GM12874 (cell line): ENCODE results near the gene FMC1.

Experiments used
- TF ChIP-seq, protein P1 (sequence below): IDR thresholded peaks from 2 replicates; pipeline ENCODE4 v1.5.1; 2011; ENCODE audit warnings: low read depth, mild to moderate bottlenecking, control low read depth, low read length, moderate library complexity; ENCODE audit not compliant: insufficient read depth

Gene FMC1

DNA sequence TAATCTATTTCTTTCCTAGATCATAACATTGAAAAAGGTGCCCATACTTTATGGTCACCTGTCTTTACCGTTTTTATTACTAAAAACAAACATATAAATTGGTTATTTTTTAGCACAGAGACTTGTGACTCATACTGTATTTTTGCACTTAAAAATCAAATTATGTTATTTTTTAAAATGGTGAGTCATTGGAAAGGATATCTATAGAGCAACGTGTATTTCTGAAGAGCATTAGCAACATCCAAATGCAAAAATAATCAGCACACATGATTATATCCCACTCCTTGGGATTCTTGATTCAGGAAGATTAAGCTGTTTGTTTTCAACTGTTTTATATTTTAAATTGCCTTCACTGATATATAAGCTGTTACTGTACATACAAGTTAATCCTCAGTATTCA lies 40.7 kb upstream of the FMC1 start:
- TF ChIP-seq, protein P1, sequence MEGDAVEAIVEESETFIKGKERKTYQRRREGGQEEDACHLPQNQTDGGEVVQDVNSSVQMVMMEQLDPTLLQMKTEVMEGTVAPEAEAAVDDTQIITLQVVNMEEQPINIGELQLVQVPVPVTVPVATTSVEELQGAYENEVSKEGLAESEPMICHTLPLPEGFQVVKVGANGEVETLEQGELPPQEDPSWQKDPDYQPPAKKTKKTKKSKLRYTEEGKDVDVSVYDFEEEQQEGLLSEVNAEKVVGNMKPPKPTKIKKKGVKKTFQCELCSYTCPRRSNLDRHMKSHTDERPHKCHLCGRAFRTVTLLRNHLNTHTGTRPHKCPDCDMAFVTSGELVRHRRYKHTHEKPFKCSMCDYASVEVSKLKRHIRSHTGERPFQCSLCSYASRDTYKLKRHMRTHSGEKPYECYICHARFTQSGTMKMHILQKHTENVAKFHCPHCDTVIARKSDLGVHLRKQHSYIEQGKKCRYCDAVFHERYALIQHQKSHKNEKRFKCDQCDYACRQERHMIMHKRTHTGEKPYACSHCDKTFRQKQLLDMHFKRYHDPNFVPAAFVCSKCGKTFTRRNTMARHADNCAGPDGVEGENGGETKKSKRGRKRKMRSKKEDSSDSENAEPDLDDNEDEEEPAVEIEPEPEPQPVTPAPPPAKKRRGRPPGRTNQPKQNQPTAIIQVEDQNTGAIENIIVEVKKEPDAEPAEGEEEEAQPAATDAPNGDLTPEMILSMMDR, result no peak

- TF ChIP-seq, protein P1, result no peak
Measured at GRCh38 chr7:139304517-139304916, 36.6 kb upstream of the FMC1 start.

DNA sequence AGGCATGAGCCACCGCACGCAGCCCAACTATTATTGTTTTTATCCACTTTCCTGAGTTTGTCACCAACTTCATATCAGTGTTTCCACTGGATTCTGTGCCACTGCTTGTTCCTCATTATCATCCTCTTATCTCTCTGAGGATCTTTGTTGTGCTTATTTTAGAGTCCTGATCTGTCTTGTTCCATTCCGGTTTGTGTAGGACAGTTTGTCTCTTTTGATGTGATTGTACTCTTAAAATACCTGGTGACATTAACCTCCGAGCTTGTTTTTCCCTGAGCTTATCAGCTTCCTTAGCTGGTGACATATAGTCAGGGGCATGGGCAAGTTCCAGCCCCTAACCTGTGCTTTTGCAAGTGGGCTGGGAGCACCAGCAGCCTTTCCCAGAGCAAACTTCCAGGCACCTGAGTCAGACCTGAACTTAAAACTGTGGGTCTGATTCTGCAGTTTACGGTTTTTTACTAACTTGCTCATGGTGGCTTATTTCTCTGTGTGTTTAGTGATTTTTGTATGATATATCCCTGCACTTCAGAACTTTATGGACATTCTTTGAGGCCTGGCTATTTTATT lies 23.1 kb upstream of the FMC1 start:
- TF ChIP-seq, protein P1, result no peak

- TF ChIP-seq, protein P1, result peak; percentile 18; the same call in 1 of the 2 replicates
Measured at GRCh38 chr7:139321071-139321745, 19.9 kb upstream of the FMC1 start.

- TF ChIP-seq, protein P1, result no peak
Measured at GRCh38 chr7:139328375-139328774, 12.8 kb upstream of the FMC1 start.

DNA sequence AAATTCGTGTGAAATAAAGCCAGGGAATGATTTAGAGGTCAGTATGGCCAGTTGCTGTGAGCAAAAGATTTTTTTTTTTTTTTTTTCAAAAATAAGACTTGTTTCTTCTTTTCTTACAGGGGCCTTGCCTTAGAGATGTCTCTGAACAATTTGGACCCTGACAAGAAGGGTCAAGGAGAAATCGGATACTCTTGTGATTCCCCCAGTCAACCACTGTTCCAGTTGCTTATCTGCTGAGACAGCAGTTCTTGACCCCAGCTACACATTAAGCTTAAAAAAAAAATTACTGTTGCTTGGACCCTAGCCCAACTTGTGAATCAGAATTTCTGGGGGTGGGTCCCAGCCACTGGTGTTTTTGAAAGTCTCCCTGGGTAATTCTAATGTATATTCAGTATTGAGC lies 12.0 kb upstream of the FMC1 start:
- TF ChIP-seq, protein P1, result no peak

- TF ChIP-seq, protein P1, result no peak
Measured at GRCh38 chr7:139330333-139331030, 10.7 kb upstream of the FMC1 start.
